ENCODE measurements around the gene FBL. TPM values are rescaled to one million over a fixed set of nuclear protein-coding genes. Genes with fewer than 3 reads are reported as not detected.
"Not testable (repeated sequence)": the region's sequence is repeated elsewhere in the genome, so short reads cannot be mapped to it uniquely, and the experiment has no call there.

FBL gene
- polyA plus RNA-seq, 1 donor (not counting 4 experiments of a cell fraction or from before 2014, with no cell fraction given), result 357 TPM

DNA sequence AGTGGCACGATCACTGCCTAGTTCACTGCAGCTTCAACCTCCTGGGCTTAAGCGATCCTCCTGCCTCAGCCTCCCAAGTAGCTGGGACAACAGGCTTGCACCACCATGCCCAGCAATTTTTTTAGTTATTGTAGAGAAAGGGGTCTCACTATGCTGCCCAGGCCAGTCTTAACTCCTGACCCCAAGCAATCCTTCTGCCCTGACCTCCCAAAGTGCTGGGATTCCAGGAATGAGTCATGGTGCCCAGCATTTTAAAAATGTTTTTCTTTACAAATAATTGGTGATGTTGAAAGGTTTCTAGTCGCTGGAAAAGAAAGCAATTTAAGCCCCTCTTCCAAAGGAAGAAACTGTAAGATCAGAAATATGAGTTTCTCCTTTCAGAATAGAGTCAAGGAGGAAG is 31.6 kb downstream of the FBL start:
- dilution Hi-C loops (cut with MboI; ENCODE audit: extremely low pct_ligation_motif_present, low sequenced_read_pairs), result no loop called here
- H3K9me1 ChIP-seq (ENCODE audit: control insufficient read depth, extremely low read depth, insufficient read depth, low read length), result no peaks in the 10 kb centered on the region
- H3K4me2 ChIP-seq (ENCODE audit: control insufficient read depth, extremely low read depth, insufficient read depth, low read depth, low read length), result no peak overlapping the region
- no peak overlapping the region for H3K9ac ChIP-seq (ENCODE audit: control insufficient read depth, extremely low read depth, insufficient read depth, low read length)
- H3K36me3 ChIP-seq (ENCODE audit: control insufficient read depth in 2 of 2, extremely low read depth in 1 of 2, insufficient read depth in 2 of 2, low read length in 2 of 2), result no peaks in the 10 kb centered on the region
- TF ChIP-seq, protein P1, sequence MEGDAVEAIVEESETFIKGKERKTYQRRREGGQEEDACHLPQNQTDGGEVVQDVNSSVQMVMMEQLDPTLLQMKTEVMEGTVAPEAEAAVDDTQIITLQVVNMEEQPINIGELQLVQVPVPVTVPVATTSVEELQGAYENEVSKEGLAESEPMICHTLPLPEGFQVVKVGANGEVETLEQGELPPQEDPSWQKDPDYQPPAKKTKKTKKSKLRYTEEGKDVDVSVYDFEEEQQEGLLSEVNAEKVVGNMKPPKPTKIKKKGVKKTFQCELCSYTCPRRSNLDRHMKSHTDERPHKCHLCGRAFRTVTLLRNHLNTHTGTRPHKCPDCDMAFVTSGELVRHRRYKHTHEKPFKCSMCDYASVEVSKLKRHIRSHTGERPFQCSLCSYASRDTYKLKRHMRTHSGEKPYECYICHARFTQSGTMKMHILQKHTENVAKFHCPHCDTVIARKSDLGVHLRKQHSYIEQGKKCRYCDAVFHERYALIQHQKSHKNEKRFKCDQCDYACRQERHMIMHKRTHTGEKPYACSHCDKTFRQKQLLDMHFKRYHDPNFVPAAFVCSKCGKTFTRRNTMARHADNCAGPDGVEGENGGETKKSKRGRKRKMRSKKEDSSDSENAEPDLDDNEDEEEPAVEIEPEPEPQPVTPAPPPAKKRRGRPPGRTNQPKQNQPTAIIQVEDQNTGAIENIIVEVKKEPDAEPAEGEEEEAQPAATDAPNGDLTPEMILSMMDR (optimal IDR thresholded peaks at IDR 0.05 in 1 of 3, IDR thresholded peaks at IDR 0.05 in 1 of 3, conservative IDR thresholded peaks at IDR 0.05 in 1 of 3; ENCODE audit: extremely low read depth in 1 of 3, insufficient read depth in 2 of 3, low read length in 3 of 3), result no peak
- TF ChIP-seq EZH2 (IDR thresholded peaks at IDR 0.05; ENCODE audit: low read length), result no peak
- FAIRE-seq (no peak), DNase-seq (ENCODE audit: low read depth, low spot score) (no peak)
- no peaks in the 10 kb centered on the region for H3K9me3 ChIP-seq (ENCODE audit: control insufficient read depth, low read depth, low read length)
- H4K20me1 ChIP-seq (ENCODE audit: control insufficient read depth, extremely low read depth, insufficient read depth, low read length), result no peaks in the 10 kb centered on the region
- no peaks in the 10 kb centered on the region for H3K27me3 ChIP-seq (ENCODE audit: control insufficient read depth, extremely low read depth, insufficient read depth, low read length)
- no peaks in the 10 kb centered on the region for H3K4me1 ChIP-seq (ENCODE audit: control insufficient read depth, extremely low read depth, insufficient read depth, low read length)
- H3K4me3 ChIP-seq (ENCODE audit: control insufficient read depth in 2 of 3, extremely low read depth in 1 of 3, insufficient read depth in 2 of 3, low read depth in 1 of 3, low read length in 3 of 3), result no peak overlapping the region
- H3K79me2 ChIP-seq (ENCODE audit: control insufficient read depth, insufficient read depth, low read length), result no peaks in the 10 kb centered on the region
- H2AFZ ChIP-seq (ENCODE audit: control insufficient read depth, low read length), result no peak overlapping the region
- no peak overlapping the region for H3K27ac ChIP-seq (ENCODE audit: control insufficient read depth, insufficient read depth, low read length)

DNA sequence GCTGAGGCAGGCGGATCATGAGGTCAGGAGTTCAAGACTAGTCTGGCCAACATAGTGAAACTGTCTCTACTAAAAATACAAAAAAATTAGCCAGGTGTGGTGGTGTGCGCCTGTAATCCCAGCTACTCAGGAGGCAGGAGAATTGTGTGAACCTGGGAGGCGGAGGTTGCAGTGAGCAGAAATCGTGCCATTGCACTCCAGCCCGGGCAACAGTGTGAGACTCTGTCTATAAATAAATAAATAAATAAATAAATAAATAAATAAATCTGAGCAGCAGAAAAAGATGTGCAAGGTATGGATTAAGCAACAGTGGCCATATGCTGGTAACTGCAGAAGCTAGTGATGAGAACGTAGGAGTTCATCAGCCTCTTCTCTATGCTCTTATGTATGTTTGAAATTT is 32.1 kb downstream of the FBL start:
- H2AFZ ChIP-seq (ENCODE audit: control insufficient read depth, low read length); FAIRE-seq; H3K9ac ChIP-seq (ENCODE audit: control insufficient read depth, extremely low read depth, insufficient read depth, low read length); H3K4me1 ChIP-seq (ENCODE audit: control insufficient read depth, extremely low read depth, insufficient read depth, low read length); dilution Hi-C loops (cut with MboI; ENCODE audit: extremely low pct_ligation_motif_present, low sequenced_read_pairs); DNase-seq (ENCODE audit: low read depth, low spot score); H3K79me2 ChIP-seq (ENCODE audit: control insufficient read depth, insufficient read depth, low read length); H3K4me2 ChIP-seq (ENCODE audit: control insufficient read depth, extremely low read depth, insufficient read depth, low read depth, low read length); H3K27me3 ChIP-seq (ENCODE audit: control insufficient read depth, extremely low read depth, insufficient read depth, low read length); H3K4me3 ChIP-seq (ENCODE audit: control insufficient read depth in 2 of 3, extremely low read depth in 1 of 3, insufficient read depth in 2 of 3, low read depth in 1 of 3, low read length in 3 of 3); H3K27ac ChIP-seq (ENCODE audit: control insufficient read depth, insufficient read depth, low read length); H3K9me3 ChIP-seq (ENCODE audit: control insufficient read depth, low read depth, low read length); H3K9me1 ChIP-seq (ENCODE audit: control insufficient read depth, extremely low read depth, insufficient read depth, low read length); H4K20me1 ChIP-seq (ENCODE audit: control insufficient read depth, extremely low read depth, insufficient read depth, low read length); H3K36me3 ChIP-seq (ENCODE audit: control insufficient read depth in 2 of 2, extremely low read depth in 1 of 2, insufficient read depth in 2 of 2, low read length in 2 of 2): not testable (repeated sequence)

DNA sequence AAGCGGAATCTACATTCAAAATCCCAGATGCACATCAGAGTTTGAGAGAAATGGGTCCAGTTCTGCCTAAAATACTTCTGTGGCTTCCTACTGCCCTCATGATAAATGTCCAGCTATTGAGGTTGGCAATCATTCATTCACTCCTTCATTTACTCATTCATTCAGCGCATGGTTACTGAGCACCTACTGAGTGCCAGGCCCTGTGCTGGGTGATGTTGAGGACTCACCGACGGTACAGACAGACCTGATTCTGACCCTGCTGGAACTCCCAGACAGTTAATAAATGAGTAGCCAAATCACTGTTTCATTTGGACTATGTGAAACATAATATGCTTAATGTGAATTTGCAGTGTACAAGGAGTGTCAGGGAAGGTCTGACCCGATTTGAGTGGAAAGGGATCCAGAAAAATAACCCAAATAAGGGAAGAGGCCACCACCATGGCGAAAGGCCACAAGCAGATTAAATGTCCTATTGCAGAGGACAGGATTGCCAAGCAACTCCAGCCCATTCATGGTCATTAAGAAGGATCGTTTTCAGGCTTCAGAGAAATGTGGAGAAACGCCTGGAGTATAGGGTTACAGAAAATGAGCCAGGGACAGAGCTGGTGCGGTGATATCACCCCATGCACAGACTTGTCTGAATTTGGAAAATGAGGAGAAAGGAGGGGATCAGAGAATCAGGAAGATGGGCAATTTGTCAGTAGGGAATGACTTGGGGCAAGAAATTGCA is 32.8 kb downstream of the FBL start:
- H2AFZ ChIP-seq (ENCODE audit: control insufficient read depth, low read length), result no peak overlapping the region
- no peaks in the 10 kb centered on the region for H3K36me3 ChIP-seq (ENCODE audit: control insufficient read depth in 2 of 2, extremely low read depth in 1 of 2, insufficient read depth in 2 of 2, low read length in 2 of 2)
- H3K9me3 ChIP-seq (ENCODE audit: control insufficient read depth, low read depth, low read length), result no peaks in the 10 kb centered on the region
- no peak overlapping the region for H3K9ac ChIP-seq (ENCODE audit: control insufficient read depth, extremely low read depth, insufficient read depth, low read length)
- DNase-seq (ENCODE audit: low read depth, low spot score), result no peak
- dilution Hi-C loops (cut with MboI; ENCODE audit: extremely low pct_ligation_motif_present, low sequenced_read_pairs), result no loop called here
- H3K4me1 ChIP-seq (ENCODE audit: control insufficient read depth, extremely low read depth, insufficient read depth, low read length), result no peaks in the 10 kb centered on the region
- TF ChIP-seq EZH2 (IDR thresholded peaks at IDR 0.05; ENCODE audit: low read length), result no peak
- TF ChIP-seq, protein P1 (optimal IDR thresholded peaks at IDR 0.05 in 1 of 3, IDR thresholded peaks at IDR 0.05 in 1 of 3, conservative IDR thresholded peaks at IDR 0.05 in 1 of 3; ENCODE audit: extremely low read depth in 1 of 3, insufficient read depth in 2 of 3, low read length in 3 of 3), result no peak
- no peaks in the 10 kb centered on the region for H3K79me2 ChIP-seq (ENCODE audit: control insufficient read depth, insufficient read depth, low read length)
- no peak overlapping the region for H3K4me3 ChIP-seq (ENCODE audit: control insufficient read depth in 2 of 3, extremely low read depth in 1 of 3, insufficient read depth in 2 of 3, low read depth in 1 of 3, low read length in 3 of 3)
- H3K4me2 ChIP-seq (ENCODE audit: control insufficient read depth, extremely low read depth, insufficient read depth, low read depth, low read length), result no peak overlapping the region
- H3K27me3 ChIP-seq (ENCODE audit: control insufficient read depth, extremely low read depth, insufficient read depth, low read length), result no peaks in the 10 kb centered on the region
- H3K9me1 ChIP-seq (ENCODE audit: control insufficient read depth, extremely low read depth, insufficient read depth, low read length), result no peaks in the 10 kb centered on the region
- FAIRE-seq, result no peak
- no peak overlapping the region for H3K27ac ChIP-seq (ENCODE audit: control insufficient read depth, insufficient read depth, low read length)
- H4K20me1 ChIP-seq (ENCODE audit: control insufficient read depth, extremely low read depth, insufficient read depth, low read length), result no peaks in the 10 kb centered on the region

Measured in keratinocyte (primary cell).